T-cell (primary cell): Measurements from ENCODE around the gene GRM5. TPM values are rescaled to one million over a fixed set of nuclear protein-coding genes. Genes with fewer than 3 reads are reported as not detected.
"Not testable (repeated sequence)": the region's sequence is repeated elsewhere in the genome, so short reads cannot be mapped to it uniquely, and the experiment has no call there.

Experiments
- ATAC-seq, 4 experiments: fragments of 200-7000 bp in 3 of 4; fragments of 150-1000 bp in 1 of 4; cut with Tn5 transposase; replicated peaks in 1 of 4; 1 replicate in 3 of 4; 2 replicates in 1 of 4; pipeline ENCODE4 v1.10.0; 2021; ENCODE audit warnings: moderate library complexity in 3 of 4, mild to moderate bottlenecking in 2 of 4, moderate number of reproducible peaks in 1 of 4
- CTCF ChIA-PET, 2 donors: fragments of 300-600 bp; sonication (Branson Sonifier 250); formaldehyde crosslinking; loops; one replicate each; lab custom pipeline; 2022; ENCODE audit warnings: antibody characterized with exemption in 2 of 2; lab: Charles Lee
- POLR2A ChIA-PET, 2 donors: fragments of 300-600 bp; sonication (Branson Sonifier 250); formaldehyde crosslinking; loops; one replicate each; lab custom pipeline; 2022; ENCODE audit warnings: antibody characterized with exemption in 2 of 2; lab: Charles Lee
- DNase-seq, 35 experiments: peaks; one replicate each; pipeline versions ENCODE4 v3.0.0 to v3.0.0-alpha.2; 2013 to 2023
- H3K27ac ChIP-seq: one replicate; pipeline ENCODE4 v1.5.1; 2013; ENCODE audit warnings: low read length
- H3K27me3 ChIP-seq, 2 experiments: replicated peaks in 1 of 2; 1 replicate in 1 of 2; 2 replicates in 1 of 2; pipeline versions ENCODE4 v1.6.1 to v1.7.0; 2013; ENCODE audit warnings: low read length in 1 of 2, mixed read lengths in 1 of 2; ENCODE audit not compliant: control insufficient read depth in 2 of 2, insufficient read depth in 2 of 2; ENCODE audit errors: extremely low read depth in 1 of 2
- H3K36me3 ChIP-seq, 2 donors: 1 replicate in 1 of 2; 2 replicates in 1 of 2; pipeline versions ENCODE4 v1.6.1 to v1.7.0; 2013; ENCODE audit warnings: low read length in 1 of 2; ENCODE audit not compliant: control insufficient read depth in 2 of 2, insufficient read depth in 1 of 2; ENCODE audit errors: extremely low read depth in 1 of 2
- H3K4me1 ChIP-seq, 2 experiments: 1 replicate in 1 of 2; 2 replicates in 1 of 2; pipeline versions ENCODE4 v1.6.1 to v1.7.0; 2013; ENCODE audit warnings: low read length in 2 of 2, mixed read lengths in 1 of 2; ENCODE audit not compliant: insufficient read depth in 2 of 2, control insufficient read depth in 1 of 2; ENCODE audit errors: extremely low read depth in 1 of 2
- H3K4me3 ChIP-seq, 2 donors: 1 replicate in 1 of 2; 2 replicates in 1 of 2; pipeline versions ENCODE4 v1.5.1 to v1.7.0; 2013; ENCODE audit warnings: mild to moderate bottlenecking in 2 of 2, low read length in 1 of 2, moderate library complexity in 1 of 2; ENCODE audit not compliant: control insufficient read depth in 1 of 2; ENCODE audit errors: extremely low read depth in 1 of 2
- H3K9me3 ChIP-seq: 2 replicates; pipeline ENCODE4 v1.7.0; 2013
- H3K27ac Mint-ChIP-seq, 2 donors: one replicate each; pipeline ENCODE4 v1.8.0; 2020 to 2021; ENCODE audit warnings: mild to moderate bottlenecking in 2 of 2, mixed read lengths in 2 of 2
- H3K27me3 Mint-ChIP-seq, 2 donors: one replicate each; pipeline ENCODE4 v1.8.0; 2021 to 2022; ENCODE audit warnings: mixed read lengths in 2 of 2
- H3K36me3 Mint-ChIP-seq: one replicate; pipeline ENCODE4 v1.8.0; 2021; ENCODE audit warnings: mixed read lengths
- H3K4me1 Mint-ChIP-seq, 3 donors: one replicate each; pipeline ENCODE4 v1.8.0; 2020 to 2022; ENCODE audit warnings: mixed read lengths in 3 of 3, mild to moderate bottlenecking in 1 of 3
- H3K4me3 Mint-ChIP-seq, 3 donors: one replicate each; pipeline ENCODE4 v1.8.0; 2020 to 2022; ENCODE audit warnings: mild to moderate bottlenecking in 3 of 3, mixed read lengths in 3 of 3, moderate library complexity in 3 of 3
- H3K9me3 Mint-ChIP-seq, 3 donors: one replicate each; pipeline ENCODE4 v1.8.0; 2020 to 2022; ENCODE audit warnings: mixed read lengths in 3 of 3
- WGBS: methylation state at CpG from one replicate; pipeline ENCODE4 v1.1.5; 2013; ENCODE audit warnings: missing lambda C conversion rate; ENCODE audit not compliant: insufficient coverage; 5-methylcytosine and 5-hydroxymethylcytosine counted together
- total RNA-seq, 35 experiments: library from RNA in 6 of 35; stranded (reverse) in 6 of 35; fragments of 120-200 nt in 1 of 35; gene quantifications; one replicate each; pipeline versions ENCODE4 v1.2.1 to v1.2.4 and lab custom pipeline; 2013 to 2026

Gene GRM5
- total RNA-seq, 5 donors from 2014 or later (not counting 1 experiment from before 2014, with no cell fraction given): not detected

- H3K4me1 ChIP-seq, H3K9me3 ChIP-seq, ATAC-seq, H3K4me3 ChIP-seq, H3K9me3 Mint-ChIP-seq, H3K27ac Mint-ChIP-seq, H3K27me3 Mint-ChIP-seq, H3K36me3 Mint-ChIP-seq, H3K4me3 Mint-ChIP-seq, H3K27me3 ChIP-seq, POLR2A ChIA-PET, H3K4me1 Mint-ChIP-seq, DNase-seq, H3K36me3 ChIP-seq, H3K27ac ChIP-seq: not testable (repeated sequence)
- CTCF ChIA-PET: interaction anchor here in 1 of 2 donors (0.8 kb wide), 1 partner anchor 185 kb away, joined by 4 read pairs; no protein-coding TSS in a partner anchor
These were observed 64.9 kb downstream of the GRM5 start for GRCh38 chr11:89000852-89001251.

GRCh38 chr11:88979641-88980040 is 86.1 kb downstream of the GRM5 start:
- Histone ChIP-seq H3K4me3 (no peak overlapping the region), H3K27ac (no peak overlapping the region), H3K36me3 (no peaks in the 10 kb centered on the region), H3K27me3 (no peaks in the 10 kb centered on the region), H3K9me3 (no peaks in the 10 kb centered on the region), H3K4me1 (no peaks in the 10 kb centered on the region)
- no peak for DNase-seq
- Mint-ChIP-seq H3K36me3 (no peaks in the 10 kb centered on the region), H3K27me3 (no peaks in the 10 kb centered on the region), H3K27ac (no peak overlapping the region), H3K9me3 (no peaks in the 10 kb centered on the region), H3K4me1 (no peaks in the 10 kb centered on the region), H3K4me3 (no peak overlapping the region)
- WGBS: 100% methylated on average over 1 of the region's 2 CpGs
- no peak for ATAC-seq
- ChIA-PET POLR2A (no interaction called here), CTCF (no interaction called here)

GRCh38 chr11:88978992-88979391 is 86.8 kb downstream of the GRM5 start:
- H3K27ac Mint-ChIP-seq, H3K4me3 ChIP-seq, ATAC-seq, DNase-seq, H3K4me1 ChIP-seq, H3K36me3 Mint-ChIP-seq, H3K27me3 Mint-ChIP-seq, H3K4me1 Mint-ChIP-seq, H3K4me3 Mint-ChIP-seq, H3K36me3 ChIP-seq, CTCF ChIA-PET, H3K27ac ChIP-seq, H3K9me3 ChIP-seq, H3K27me3 ChIP-seq, H3K9me3 Mint-ChIP-seq, POLR2A ChIA-PET: not testable (repeated sequence)
- WGBS: no CpG with 5 or more reads among the region's 3 CpGs

GRCh38 chr11:88975441-88975840 is 90.3 kb downstream of the GRM5 start:
- H3K9me3 Mint-ChIP-seq: peaks cover 0 to 10% (median 0%) of the 10 kb centered on the region in 3 donors
- H3K27me3 ChIP-seq, H3K36me3 ChIP-seq, H3K9me3 ChIP-seq, H3K27ac Mint-ChIP-seq, ATAC-seq, H3K27me3 Mint-ChIP-seq, CTCF ChIA-PET, H3K4me1 ChIP-seq, H3K4me3 ChIP-seq, POLR2A ChIA-PET, H3K27ac ChIP-seq, H3K4me1 Mint-ChIP-seq, H3K4me3 Mint-ChIP-seq, H3K36me3 Mint-ChIP-seq, DNase-seq: not testable (repeated sequence)

GRCh38 chr11:88972210-88972609 is 93.6 kb downstream of the GRM5 start:
- Mint-ChIP-seq H3K4me3 (no peak overlapping the region), H3K36me3 (no peaks in the 10 kb centered on the region), H3K27me3 (peaks cover 0 to 7% of the 10 kb centered on the region in 2 donors), H3K9me3 (peaks cover 0 to 10% (median 0%) of the 10 kb centered on the region in 3 donors), H3K27ac (no peak overlapping the region), H3K4me1 (no peaks in the 10 kb centered on the region)
- Histone ChIP-seq H3K27me3 (no peaks in the 10 kb centered on the region), H3K4me1 (no peaks in the 10 kb centered on the region), H3K36me3 (no peaks in the 10 kb centered on the region), H3K4me3 (no peak overlapping the region), H3K9me3 (no peaks in the 10 kb centered on the region), H3K27ac (no peak overlapping the region)
- POLR2A ChIA-PET: no interaction called here
- ATAC-seq: no peak
- CTCF ChIA-PET: no interaction called here
- no peak for DNase-seq

- H3K9me3 Mint-ChIP-seq, CTCF ChIA-PET, H3K9me3 ChIP-seq, H3K4me1 Mint-ChIP-seq, H3K4me3 ChIP-seq, H3K27me3 Mint-ChIP-seq, H3K36me3 ChIP-seq, H3K27me3 ChIP-seq, H3K36me3 Mint-ChIP-seq, DNase-seq, H3K27ac Mint-ChIP-seq, H3K4me1 ChIP-seq, H3K4me3 Mint-ChIP-seq, H3K27ac ChIP-seq, POLR2A ChIA-PET, ATAC-seq: not testable (repeated sequence)
- WGBS: no CpG with 5 or more reads among the region's 2 CpGs
These were observed 104.2 kb downstream of the GRM5 start for GRCh38 chr11:88961621-88962020.

- H3K9me3 Mint-ChIP-seq, POLR2A ChIA-PET, H3K27me3 ChIP-seq, H3K4me1 Mint-ChIP-seq, H3K27ac ChIP-seq, ATAC-seq, H3K9me3 ChIP-seq, H3K27ac Mint-ChIP-seq, H3K36me3 Mint-ChIP-seq, CTCF ChIA-PET, H3K4me3 Mint-ChIP-seq, H3K4me3 ChIP-seq, H3K4me1 ChIP-seq, H3K27me3 Mint-ChIP-seq, H3K36me3 ChIP-seq, DNase-seq: not testable (repeated sequence)
- 83% methylated on average over 2 of the region's 3 CpGs for WGBS
These were observed 105.9 kb downstream of the GRM5 start for GRCh38 chr11:88959857-88960256.
